ENCODE results near the gene EMSY.

EMSY gene

DNA sequence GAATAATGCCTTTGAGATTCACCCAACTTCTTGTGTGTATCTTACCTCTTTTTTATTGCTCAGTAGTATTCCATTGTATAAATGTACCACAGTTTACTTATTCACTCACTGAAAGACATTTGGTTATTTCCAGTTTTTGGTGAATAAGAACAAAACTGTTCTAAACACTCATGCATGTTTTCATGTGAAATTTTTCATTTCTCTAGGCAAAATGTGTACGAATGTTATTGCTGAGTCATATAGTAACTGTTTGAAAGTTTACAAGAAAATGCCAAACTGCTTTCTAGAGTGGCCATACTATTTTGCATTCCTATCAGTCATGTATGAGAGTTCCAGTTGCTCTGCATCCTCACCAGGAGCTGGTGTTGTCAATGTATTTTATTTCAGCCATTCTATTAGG lies 8.8 kb upstream of the EMSY start:
- no peak overlapping the region for H3K4me3 ChIP-seq (ENCODE audit: low read length)
- no peak for DNase-seq (ENCODE audit: low read depth)
- TF ChIP-seq, protein P1, sequence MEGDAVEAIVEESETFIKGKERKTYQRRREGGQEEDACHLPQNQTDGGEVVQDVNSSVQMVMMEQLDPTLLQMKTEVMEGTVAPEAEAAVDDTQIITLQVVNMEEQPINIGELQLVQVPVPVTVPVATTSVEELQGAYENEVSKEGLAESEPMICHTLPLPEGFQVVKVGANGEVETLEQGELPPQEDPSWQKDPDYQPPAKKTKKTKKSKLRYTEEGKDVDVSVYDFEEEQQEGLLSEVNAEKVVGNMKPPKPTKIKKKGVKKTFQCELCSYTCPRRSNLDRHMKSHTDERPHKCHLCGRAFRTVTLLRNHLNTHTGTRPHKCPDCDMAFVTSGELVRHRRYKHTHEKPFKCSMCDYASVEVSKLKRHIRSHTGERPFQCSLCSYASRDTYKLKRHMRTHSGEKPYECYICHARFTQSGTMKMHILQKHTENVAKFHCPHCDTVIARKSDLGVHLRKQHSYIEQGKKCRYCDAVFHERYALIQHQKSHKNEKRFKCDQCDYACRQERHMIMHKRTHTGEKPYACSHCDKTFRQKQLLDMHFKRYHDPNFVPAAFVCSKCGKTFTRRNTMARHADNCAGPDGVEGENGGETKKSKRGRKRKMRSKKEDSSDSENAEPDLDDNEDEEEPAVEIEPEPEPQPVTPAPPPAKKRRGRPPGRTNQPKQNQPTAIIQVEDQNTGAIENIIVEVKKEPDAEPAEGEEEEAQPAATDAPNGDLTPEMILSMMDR (conservative IDR thresholded peaks at IDR 0.05; ENCODE audit: low read depth, low read length), result no peak

DNA sequence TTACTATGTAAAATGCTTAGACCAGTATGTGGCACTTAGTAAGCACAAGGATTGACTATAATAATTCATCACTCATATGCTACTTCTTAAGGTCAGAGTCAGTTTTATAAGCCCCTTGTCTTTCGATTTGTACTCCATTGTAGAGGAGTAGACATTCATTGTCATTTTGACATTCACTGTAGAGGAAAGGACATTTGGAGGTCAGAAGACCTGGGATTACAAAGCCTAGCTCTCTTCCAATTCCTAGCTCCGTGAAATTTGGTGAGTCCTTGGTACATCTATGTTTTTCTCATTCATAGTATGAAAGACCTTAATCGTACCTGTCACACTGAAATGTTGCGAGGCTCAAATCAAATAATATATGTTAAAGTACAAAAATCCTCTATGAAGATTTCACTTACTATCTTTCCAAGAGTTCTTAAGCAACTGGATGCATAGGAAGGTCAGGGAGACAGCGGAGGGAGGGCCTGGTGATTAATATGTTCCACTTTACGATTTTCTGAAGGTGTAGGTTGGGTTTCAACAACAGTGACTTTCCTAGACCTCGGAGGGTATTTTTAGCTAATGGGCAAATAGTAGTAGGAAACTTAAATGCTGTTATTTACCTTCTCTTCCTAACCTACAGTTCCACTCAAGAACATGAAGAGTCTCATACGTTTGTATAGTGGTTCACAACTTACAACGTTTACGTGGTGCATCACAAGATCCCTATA lies 1.4 kb upstream of the EMSY start:
- TF ChIP-seq, protein P1 (conservative IDR thresholded peaks at IDR 0.05; ENCODE audit: low read depth, low read length), result no peak
- peak overlapping the region; percentile 98 for H3K4me3 ChIP-seq (ENCODE audit: low read length)
- no peak for DNase-seq (ENCODE audit: low read depth)

DNA sequence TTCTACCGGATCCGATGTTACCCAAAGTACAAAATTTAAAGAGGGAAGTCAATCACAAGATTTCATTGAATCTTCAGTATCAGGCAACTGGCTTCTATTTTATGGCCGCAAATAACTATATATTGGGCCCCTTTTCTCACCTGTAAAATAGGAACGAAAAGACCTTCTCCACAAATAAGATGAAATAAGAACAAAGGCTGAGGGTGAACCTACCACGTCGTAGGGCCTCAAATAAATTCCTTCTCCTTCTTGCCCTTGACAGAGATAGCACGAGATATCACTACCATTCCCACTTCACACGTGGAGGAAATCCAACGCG lies 794 bp upstream of the EMSY start:
- TF ChIP-seq, protein P1 (conservative IDR thresholded peaks at IDR 0.05; ENCODE audit: low read depth, low read length), result no peak
- DNase-seq (ENCODE audit: low read depth), result no peak
- peak overlapping the region; percentile 98 for H3K4me3 ChIP-seq (ENCODE audit: low read length)

DNA sequence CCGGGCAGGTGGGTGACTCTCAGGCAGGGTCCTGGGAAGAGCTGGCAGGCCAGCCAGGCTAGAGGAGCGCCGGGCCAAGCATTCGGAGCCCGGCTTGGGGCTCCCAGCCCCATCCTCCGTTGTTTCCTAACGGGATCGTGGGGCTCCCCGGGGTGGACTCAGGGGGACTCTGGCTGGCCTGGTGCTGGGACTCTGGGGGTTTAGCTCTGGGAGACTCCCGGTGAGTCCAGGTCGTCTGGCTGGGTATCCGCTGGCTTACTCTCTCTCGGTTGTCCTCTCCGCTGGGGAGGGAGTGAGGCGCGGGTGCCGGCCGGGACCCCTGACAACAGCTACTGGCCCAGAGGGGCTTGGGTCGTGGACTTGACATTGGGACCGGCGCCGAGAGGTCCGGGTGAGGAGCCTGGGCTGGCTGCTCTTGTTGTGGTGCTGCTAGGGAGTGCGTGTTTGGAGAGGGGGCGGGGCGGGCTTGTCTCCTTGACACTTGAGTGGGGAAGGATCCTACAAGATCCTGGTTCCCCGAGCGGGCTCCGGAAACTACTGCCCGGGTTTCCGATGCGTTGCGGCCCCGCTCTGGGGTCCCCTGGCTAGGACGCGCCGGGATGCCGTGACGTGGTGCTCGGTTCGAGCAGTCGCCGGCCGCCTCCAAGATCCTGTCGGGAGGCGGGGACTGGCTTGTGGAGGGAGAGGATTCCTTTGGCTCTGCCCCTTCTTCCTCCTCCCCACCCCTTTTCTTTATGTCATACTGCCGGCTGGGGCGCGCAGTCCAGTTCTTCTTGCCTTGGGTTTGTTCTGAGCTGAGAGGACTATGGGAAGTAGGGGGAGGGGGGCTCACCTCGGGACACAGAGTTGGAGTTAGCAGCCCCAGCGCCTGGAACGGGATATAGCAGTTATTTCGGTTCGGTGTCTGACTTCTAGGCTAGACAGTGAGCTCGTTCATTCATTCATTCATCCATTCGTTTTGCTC lies 585 bp downstream of the EMSY start:
- peak; percentile 61 for DNase-seq (ENCODE audit: low read depth)
- TF ChIP-seq, protein P1 (conservative IDR thresholded peaks at IDR 0.05; ENCODE audit: low read depth, low read length), result peak; percentile 7
- H3K4me3 ChIP-seq (ENCODE audit: low read length), result peak overlapping the region; percentile 98

DNA sequence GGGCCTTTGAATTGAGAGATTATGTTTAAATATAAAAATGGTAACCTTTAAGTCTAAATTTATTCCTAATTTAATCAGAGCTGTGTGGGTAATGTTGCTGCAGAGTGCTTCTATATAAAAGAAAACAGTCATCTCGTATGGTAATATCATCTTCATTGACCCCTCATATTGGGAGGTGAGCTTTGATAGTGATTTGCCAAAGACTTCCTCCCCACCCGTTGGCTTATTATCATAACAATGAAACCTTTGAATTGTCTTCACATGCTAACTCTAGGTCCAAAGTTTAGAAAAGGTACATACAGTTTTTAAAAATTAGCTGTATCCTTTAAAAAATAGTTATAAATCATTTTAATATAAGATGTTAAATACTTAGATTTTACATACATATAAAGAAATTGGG lies 3.7 kb downstream of the EMSY start:
- no peak overlapping the region for H3K4me3 ChIP-seq (ENCODE audit: low read length)
- TF ChIP-seq, protein P1 (conservative IDR thresholded peaks at IDR 0.05; ENCODE audit: low read depth, low read length), result no peak
- no peak for DNase-seq (ENCODE audit: low read depth)

DNA sequence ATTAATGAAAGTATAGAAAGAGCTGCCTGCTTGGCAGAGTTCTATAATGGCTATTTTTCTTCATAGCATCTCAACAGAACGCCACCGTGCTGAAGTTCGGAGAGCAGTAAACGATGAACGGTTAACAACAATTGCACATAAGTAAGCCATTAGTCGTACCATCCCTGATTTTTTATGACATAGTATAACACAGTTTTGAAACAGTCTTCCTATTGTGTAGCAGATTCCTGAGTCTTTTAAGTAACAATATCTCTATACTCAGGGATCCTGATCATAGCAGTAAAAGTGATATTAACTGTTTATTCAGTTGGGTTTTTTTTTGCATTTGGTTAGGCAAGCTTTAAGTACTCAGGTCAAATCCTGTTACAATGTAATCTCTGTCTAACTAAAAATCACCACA lies 8.4 kb downstream of the EMSY start:
- TF ChIP-seq, protein P1 (conservative IDR thresholded peaks at IDR 0.05; ENCODE audit: low read depth, low read length), result no peak
- no peak for DNase-seq (ENCODE audit: low read depth)
- H3K4me3 ChIP-seq (ENCODE audit: low read length), result no peak overlapping the region

Measured in retinal pigment epithelial cell (primary cell).